Activated CD8-positive, alpha-beta memory T cell treated with anti-CD3 and anti-CD28 coated beads for 4 hours (primary cell): ENCODE data around the gene ZNF628.

Experiments
- DNase-seq, 2 donors: peaks; one replicate each; pipeline ENCODE4 v3.0.0-alpha.2; 2020; ENCODE audit warnings: low read depth in 2 of 2

ZNF628 gene

DNA sequence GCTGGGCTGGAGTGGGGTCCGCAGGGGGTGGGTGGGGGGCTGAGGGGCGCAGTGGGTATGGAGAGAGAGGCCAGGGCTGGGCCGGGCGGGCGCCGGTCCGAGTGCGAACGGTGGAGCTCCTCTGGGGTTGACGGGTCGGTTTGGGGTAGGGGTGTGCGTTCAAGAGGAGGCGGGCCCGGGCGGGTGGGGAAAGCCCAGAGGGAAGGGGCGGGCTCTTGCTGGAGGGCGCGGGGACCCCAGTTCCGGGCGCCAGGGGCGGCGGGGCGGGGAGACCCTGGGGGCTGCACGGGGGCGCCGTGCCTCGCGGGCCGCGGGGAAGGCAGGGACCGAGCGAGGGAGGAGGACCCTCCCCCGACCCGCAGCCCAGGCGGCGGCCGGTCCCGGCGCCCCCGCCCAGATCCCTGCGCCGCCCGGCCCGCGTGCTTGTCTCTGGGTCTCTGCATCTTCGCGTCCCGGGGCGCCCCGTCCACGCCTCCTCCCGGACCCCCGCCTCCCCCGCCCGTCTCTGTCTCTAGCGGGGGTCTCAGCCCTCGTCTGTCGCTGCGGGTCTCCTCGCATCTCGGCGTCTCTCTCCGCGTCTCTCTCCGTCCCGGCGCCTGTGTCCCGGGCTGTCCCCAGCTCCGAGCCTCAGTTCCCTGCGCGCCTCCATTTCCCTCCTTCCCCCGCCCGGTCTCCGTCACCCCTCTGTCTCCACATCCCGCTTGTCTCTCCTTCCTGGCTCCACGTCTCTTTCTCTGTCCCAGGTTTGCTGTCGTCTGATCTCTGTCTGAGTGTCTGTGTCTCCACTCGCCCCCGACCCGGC lies 25.1 kb upstream of the ZNF628 start:
- DNase-seq, result no peak

GRCh38 chr19:55451965-55452748 lies 24.3 kb upstream of the ZNF628 start:
- DNase-seq, result no peak

DNA sequence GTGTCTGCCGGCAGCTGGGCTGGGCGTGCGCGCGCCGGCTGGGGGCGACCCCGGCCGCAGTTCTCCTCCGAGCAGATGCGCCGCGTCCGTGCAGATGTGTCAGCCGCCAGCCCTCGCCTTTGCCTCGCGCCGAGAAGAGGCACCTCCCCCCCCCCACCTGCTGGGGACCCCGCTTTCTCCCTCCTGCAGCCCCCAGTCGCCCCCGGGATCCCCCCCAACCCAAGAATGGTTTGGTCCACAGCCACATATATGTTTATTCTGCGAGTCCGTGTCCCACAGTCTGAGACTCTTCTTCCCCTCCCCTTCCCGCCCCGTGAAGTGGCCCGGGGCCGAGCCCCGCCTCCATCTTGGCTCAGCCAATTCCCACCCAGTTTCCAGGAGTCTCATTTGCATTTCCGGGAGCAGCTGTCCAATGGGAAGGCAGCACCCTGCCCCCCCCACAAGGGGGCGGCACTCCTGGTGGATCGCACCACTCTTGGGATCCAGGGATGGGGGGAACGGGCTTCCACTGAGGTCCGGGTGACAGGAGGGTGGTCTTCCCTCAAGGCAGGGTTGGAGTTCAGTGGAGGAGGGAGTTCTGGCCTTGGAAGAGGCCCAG lies 23.6 kb upstream of the ZNF628 start:
- DNase-seq, result no peak

DNA sequence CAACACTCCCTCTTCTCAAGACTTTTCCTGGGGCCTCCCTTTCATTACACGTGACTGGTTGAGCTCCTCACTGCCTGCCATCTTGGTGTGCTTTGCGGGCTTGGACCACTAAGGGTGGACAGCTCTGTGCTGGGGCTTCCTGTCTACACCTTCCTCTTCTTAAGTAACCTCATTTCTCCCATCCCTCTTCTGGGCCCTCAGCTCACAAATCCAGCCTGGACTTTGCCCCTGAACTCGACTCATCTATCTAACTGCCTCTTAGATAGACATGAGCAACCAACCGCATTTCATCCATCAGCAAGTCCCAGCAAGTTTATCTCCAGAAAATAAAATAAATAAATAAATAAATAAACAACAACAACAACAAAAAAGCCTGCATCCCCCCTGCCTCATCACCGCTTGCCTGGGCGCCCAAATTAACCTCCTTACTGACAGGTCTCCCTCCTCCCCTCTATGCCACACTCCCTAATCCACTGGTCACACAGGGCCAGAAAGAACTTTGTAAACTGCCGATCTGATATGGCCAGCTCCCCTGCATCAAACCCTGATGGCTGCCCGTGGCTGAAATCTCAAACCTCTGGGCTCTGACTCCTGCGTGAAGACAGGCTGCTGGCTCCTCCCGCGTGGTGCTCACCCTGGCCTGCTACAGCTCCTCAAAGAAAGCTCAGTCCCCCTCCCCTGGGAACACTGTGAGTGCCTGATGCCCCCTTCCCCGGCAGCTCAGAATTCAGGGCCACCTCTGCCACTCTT lies 22.7 kb upstream of the ZNF628 start:
- DNase-seq, result no peak

- no peak for DNase-seq
Observed at GRCh38 chr19:55454787-55455243, 21.6 kb upstream of the ZNF628 start.

DNA sequence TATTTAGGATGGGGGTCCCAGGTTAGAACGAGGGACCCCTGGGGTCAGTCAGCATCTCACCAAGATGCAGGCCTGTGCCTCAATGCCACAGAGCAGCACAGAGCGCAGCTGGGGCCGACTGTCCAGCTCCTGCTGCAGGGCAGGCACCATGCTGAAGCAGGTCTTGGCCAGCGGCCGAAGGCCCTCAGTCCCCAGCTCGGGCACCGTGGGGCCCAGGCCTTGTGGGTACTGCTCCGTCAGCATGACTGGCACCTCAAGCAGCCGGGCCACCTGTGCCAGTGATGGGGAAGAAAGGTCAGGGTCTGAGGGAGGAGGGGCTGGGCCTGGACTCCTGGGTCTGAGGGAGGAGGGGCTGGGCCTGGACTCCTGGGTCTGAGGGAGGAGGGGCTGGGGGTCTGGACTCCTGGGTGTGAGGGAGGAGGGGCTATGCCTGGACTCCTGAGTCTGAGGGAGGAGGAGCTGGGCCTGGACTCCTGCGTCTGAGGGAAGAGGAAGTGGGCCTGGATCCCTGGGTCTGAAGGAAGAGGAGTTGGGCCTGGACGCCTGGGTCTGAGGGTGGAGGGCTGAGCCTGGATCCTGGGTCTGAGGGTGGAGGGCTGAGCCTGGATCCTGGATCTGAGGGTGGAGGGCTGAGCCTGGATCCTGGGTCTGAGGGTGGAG lies 20.7 kb upstream of the ZNF628 start:
- DNase-seq, result no peak

- no peak for DNase-seq
Observed at GRCh38 chr19:55456347-55456746, 20.1 kb upstream of the ZNF628 start.

DNA sequence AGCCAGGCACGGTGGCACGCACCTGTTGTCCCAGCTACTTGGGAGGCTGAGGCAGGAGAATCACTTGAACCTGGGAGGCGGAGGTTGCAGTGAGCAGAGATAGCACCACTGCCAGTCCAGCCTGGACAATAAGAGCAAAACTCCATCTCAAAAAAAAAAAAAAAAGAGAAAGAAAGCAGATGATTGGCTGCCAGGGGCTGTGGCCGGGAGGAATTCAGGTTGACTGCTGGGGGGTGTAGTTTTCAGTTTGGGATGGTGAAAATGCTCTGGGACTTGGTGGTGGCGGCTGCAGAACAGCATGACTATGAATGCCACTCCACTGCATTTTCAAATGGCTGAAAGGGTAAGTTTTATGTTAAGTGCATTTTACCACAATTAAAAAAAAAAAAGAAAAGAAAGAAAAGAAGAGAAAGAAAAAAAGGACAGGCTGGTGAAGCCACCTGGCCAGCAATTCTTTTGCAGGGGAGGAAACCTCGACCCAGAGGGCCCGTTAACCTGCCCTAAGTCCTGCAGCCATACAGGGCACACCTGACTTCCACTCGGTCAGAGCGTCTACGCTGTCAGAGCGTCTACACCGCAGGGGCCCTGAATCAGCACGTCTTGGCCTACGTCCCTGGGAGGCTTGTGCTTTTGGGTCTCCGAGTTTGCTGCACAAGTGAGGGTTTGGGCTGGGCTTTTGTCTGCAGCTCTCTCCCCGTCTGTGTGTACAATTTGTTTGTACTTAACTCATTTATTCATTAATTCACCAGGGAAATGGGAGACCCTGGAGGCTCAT lies 18.5 kb upstream of the ZNF628 start:
- DNase-seq, result no peak

- no peak for DNase-seq
Observed at GRCh38 chr19:55459551-55459949, 16.9 kb upstream of the ZNF628 start.

- DNase-seq, result no peak
Observed at GRCh38 chr19:55459950-55460657, 16.3 kb upstream of the ZNF628 start.

GRCh38 chr19:55460670-55461258 lies 15.7 kb upstream of the ZNF628 start:
- DNase-seq, result no peak

- DNase-seq, result peak; percentile 100
Observed at GRCh38 chr19:55461259-55461973, 15.0 kb upstream of the ZNF628 start, which contains the start of gene ISOC2. ISOC2 (minus strand) TSS chr19:55461642; CDS start chr19:55456486, 5,156 bp downstream.

GRCh38 chr19:55461974-55462626 lies 14.3 kb upstream of the ZNF628 start:
- no peak for DNase-seq

- DNase-seq, result no peak
Observed at GRCh38 chr19:55462722-55463121, 13.7 kb upstream of the ZNF628 start.

GRCh38 chr19:55463583-55464031 lies 12.8 kb upstream of the ZNF628 start:
- no peak for DNase-seq

DNA sequence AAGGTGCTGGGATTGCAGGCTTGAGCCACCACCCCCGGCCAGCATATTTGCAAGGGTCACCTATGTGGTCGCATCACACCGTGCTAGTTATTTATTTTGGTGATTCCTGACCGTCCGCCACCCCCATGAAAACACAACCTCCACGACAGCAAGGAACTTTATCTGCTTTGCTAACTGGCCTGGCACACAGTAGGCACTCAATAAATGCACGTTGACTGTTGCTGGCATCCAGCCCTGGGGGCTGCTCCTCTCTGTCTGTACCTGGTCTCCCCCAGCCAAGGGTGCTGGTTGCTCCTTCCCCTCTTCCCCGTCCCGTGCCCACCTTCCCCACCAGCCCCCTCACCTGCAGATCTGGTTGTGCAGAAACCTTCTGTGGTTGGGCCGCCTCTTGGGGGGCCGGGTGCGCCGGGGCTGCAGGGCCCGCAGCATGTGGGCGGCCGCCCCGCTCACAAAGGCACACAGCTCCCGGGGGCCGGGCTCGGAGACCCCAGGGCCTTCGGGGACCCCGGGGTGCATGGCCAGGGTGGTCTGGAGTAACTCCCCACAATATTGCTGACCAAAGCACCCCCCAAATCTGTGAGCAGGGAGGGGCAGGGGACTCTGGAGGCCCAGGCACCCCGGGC lies 12.3 kb upstream of the ZNF628 start:
- DNase-seq, result no peak

- DNase-seq, result no peak
Observed at GRCh38 chr19:55464662-55465054, 11.8 kb upstream of the ZNF628 start, which contains the start of gene C19orf85. C19orf85 (minus strand) TSS chr19:55464751; CDS start chr19:55464554, 197 bp downstream.
